K562 (cell line): ENCODE data around the gene RPL7L1. TPM values are rescaled to one million over a fixed set of nuclear protein-coding genes. Genes with fewer than 3 reads are reported as not detected.

ENCODE experiments used
- DACH1 ChIP-seq: fragments of 450-650 bp; IDR thresholded peaks from 2 replicates; pipeline ENCODE4 v1.6.1; 2018; ENCODE audit not compliant: partially characterized antibody
- DPF2 ChIP-seq: fragments of 450-650 bp; IDR thresholded peaks from 2 replicates; pipeline ENCODE4 v1.6.1; 2016
- GATA2 ChIP-seq: sonication (generic); formaldehyde crosslinking; IDR thresholded peaks from 2 replicates; pipeline ENCODE4 v1.4.0; 2020; ENCODE audit warnings: mild to moderate bottlenecking, missing genetic modification reagents
- MEIS2 ChIP-seq: fragments of 450-650 bp; IDR thresholded peaks from 2 replicates; pipeline ENCODE4 v1.6.1; 2014; ENCODE audit warnings: mild to moderate bottlenecking; ENCODE audit not compliant: partially characterized antibody
- PHF8 ChIP-seq: fragments of 200-600 bp; sonication (generic); IDR thresholded peaks from 2 replicates; pipeline ENCODE4 v1.6.1; 2012; ENCODE audit warnings: mixed run types, mild to moderate bottlenecking, inconsistent platforms, low read length, moderate library complexity, borderline replicate concordance
- POLR2G ChIP-seq: fragments of 200-400 bp; formaldehyde crosslinking; IDR thresholded peaks from 2 replicates; pipeline ENCODE4 v1.6.1; 2017; ENCODE audit warnings: low read depth, mild to moderate bottlenecking, antibody characterized with exemption, low read length, moderate library complexity
- RHOXF2B ChIP-seq: fragments of 250-450 bp; sonication (Bioruptor Pico); conservative IDR thresholded peaks from 2 replicates; pipeline ENCODE4 v1.5.1; 2021
- TBP ChIP-seq: optimal IDR thresholded peaks from 2 replicates; pipeline ENCODE3; 2011; ENCODE audit warnings: low read depth, low read length, improper control_type of control experiment
- ZNF165 ChIP-seq: fragments of 250-450 bp; sonication (Bioruptor Pico); IDR thresholded peaks from 2 replicates; pipeline ENCODE4 v1.4.0; 2020; ENCODE audit warnings: borderline replicate concordance
- ZNF174 ChIP-seq: fragments of 250-450 bp; sonication (Bioruptor Pico); IDR thresholded peaks from 2 replicates; pipeline ENCODE4 v1.4.0; 2020; ENCODE audit warnings: mild to moderate bottlenecking
- polyA plus RNA-seq, 8 experiments: library from polyadenylated mRNA; depleted of rRNA in 4 of 8; stranded (reverse) in 5 of 8; unstranded in 3 of 8; fragments of >200 nt; fragmentation: Nextera tagmentation in 2 of 8; fragmentation: Illumina TruSeq in 1 of 8; extraction: Ambion mirVana in 2 of 8; extraction: Trizol in 1 of 8; gene quantifications; 2 replicates each; pipeline versions ENCODE4 v1.2.1 to v1.2.3, GENCODE V29; 2011 to 2014; ENCODE audit warnings: inconsistent platforms in 1 of 8, missing spikeins in 1 of 8
- total RNA-seq, 7 experiments: library from RNA; depleted of rRNA in 6 of 7; stranded (reverse); fragments of >200 nt in 6 of 7; fragmentation: Illumina TruSeq in 2 of 7; extraction: Trizol in 2 of 7; gene quantifications; 2 replicates each; pipeline versions ENCODE4 v1.2.1 to v1.2.3, GENCODE V29; 2011 to 2021; ENCODE audit warnings: low replicate concordance in 1 of 7
- TF ChIP-seq, protein P1 (sequence below), 2 experiments: fragments of 450-650 bp; IDR thresholded peaks; 2 replicates each; pipeline ENCODE4 v1.6.1; 2016; ENCODE audit warnings: mild to moderate bottlenecking in 2 of 2, borderline replicate concordance in 1 of 2, low read depth in 1 of 2, moderate library complexity in 1 of 2
- TF ChIP-seq, protein P2 (sequence below): IDR thresholded peaks from 3 replicates; pipeline ENCODE4 v1.6.1; 2011; ENCODE audit warnings: borderline replicate concordance, mild to moderate bottlenecking, moderate library complexity; ENCODE audit not compliant: insufficient read length; ENCODE audit errors: extremely low read depth
- TF ChIP-seq, protein P3 (sequence below): fragments of 200-800 bp; sonication (Bioruptor generic); IDR thresholded peaks from 2 replicates; pipeline ENCODE4 v1.6.1; 2017; ENCODE audit warnings: missing genetic modification characterization, missing compliant biosample characterization

Gene RPL7L1
- total and polyA plus RNA-seq, 9 of the 15 experiments (the other 6 are each of a cell fraction or from before 2014, with no cell fraction given): 129 to 259 (median 164) TPM

DNA sequence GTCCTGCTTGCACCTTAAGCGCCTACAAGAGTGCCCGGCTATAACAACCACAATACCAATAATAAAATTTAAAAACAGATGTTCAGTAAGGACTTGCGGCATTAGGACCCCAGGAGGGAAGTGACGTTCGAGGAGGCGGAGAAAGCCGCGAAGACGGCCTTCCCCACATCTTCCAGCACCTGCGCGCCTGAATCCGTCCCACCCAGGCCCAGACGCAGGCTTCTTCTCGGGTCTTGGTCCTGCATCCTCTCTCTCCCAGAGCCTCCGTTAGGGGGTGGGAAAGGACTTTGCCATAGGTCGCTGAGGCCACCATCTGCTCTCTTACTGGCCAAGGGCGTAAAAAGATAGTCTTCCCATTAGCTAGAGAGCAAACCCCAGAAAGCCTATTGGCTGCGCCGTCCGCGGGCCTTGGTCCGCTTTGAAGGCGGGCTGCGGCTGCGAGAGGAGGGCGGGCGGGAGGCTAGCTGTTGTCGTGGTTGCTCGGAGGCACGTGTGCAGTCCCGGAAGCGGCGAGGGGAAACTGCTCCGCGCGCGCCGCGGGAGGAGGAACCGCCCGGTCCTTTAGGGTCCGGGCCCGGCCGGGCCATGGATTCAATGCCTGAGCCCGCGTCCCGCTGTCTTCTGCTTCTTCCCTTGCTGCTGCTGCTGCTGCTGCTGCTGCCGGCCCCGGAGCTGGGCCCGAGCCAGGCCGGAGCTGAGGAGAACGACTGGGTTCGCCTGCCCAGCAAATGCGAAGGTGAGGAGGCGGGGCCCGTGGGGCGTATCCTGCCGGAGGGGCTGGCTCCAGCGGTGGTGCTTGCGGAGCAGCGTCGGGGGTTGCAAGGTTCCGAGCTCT is 49.8 kb downstream of the RPL7L1 start, which contains the start of gene CNPY3 (continued):
- TF ChIP-seq, protein P1, sequence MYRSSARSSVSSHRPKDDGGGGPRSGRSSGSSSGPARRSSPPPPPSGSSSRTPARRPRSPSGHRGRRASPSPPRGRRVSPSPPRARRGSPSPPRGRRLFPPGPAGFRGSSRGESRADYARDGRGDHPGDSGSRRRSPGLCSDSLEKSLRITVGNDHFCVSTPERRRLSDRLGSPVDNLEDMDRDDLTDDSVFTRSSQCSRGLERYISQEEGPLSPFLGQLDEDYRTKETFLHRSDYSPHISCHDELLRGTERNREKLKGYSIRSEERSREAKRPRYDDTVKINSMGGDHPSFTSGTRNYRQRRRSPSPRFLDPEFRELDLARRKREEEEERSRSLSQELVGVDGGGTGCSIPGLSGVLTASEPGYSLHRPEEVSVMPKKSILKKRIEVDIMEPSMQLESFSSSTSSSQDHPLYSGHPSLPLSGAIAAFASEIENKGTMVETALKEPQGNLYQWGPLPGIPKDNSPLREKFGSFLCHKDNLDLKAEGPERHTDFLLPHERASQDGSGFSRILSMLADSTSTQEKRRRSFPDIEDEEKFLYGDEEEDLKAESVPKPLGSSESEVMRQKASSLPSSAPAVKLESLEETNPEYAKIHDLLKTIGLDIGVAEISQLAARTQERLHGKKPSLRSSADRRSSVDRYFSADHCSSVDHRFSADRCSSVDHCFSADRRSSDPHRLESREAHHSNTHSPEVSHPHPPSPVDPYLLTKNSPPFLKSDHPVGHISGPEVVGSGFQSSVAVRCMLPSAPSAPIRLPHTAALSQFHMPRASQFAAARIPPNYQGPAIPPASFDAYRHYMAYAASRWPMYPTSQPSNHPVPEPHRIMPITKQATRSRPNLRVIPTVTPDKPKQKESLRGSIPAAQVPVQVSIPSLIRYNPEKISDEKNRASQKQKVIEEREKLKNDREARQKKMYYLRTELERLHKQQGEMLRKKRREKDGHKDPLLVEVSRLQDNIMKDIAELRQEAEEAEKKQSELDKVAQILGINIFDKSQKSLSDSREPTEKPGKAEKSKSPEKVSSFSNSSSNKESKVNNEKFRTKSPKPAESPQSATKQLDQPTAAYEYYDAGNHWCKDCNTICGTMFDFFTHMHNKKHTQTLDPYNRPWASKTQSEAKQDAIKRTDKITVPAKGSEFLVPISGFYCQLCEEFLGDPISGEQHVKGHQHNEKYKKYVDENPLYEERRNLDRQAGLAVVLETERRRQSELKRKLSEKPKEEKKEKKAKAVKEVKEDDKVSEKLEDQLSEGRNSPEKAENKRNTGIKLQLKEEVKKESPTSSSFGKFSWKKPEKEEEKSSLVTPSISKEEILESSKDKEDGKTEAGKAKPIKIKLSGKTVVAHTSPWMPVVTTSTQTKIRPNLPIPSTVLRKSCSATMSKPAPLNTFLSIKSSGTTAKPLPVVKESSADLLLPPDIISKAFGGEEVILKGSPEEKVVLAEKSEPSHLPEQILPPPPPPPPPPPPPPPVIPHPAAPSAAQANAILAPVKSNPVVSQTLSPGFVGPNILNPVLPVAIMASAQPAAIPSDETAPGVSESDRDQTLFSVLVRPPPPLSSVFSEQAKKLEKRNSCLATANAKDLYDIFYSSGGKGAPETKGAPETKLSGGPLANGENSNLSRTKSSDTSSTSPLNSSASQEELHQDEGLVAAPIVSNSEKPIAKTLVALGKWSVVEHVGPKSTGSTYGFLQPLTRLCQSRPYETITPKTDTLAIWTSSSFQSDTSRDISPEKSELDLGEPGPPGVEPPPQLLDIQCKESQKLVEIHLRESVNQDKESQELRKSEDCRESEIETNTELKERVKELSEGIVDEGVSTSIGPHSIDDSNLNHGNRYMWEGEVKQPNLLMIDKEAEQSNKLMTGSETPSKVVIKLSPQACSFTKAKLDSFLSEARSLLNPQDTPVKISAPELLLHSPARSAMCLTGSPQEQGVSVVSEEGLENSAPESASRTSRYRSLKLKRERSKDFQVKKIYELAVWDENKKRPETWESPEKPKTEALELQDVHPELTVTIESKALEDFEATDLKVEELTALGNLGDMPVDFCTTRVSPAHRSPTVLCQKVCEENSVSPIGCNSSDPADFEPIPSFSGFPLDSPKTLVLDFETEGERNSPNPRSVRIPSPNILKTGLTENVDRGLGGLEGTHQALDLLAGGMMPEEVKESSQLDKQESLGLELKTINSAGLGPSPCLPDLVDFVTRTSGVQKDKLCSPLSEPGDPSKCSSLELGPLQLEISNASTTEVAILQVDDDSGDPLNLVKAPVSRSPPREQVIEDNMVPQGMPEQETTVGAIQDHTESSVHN (IDR thresholded peaks at IDR 0.05; ENCODE audit: borderline replicate concordance in 1 of 2, low read depth in 1 of 2): no peak
- TF ChIP-seq DPF2: no peak; the same call in 1 of the 2 replicates
- no peak for TF ChIP-seq GATA2 (CRISPR knock-in tag)
- peak; percentile 97 for TF ChIP-seq POLR2G
- 0 out of 2 replicates have a peak, but pooled peaks have one; percentile 30 for TF ChIP-seq RHOXF2B (CRISPR knock-in tag)
- TF ChIP-seq, protein P2, sequence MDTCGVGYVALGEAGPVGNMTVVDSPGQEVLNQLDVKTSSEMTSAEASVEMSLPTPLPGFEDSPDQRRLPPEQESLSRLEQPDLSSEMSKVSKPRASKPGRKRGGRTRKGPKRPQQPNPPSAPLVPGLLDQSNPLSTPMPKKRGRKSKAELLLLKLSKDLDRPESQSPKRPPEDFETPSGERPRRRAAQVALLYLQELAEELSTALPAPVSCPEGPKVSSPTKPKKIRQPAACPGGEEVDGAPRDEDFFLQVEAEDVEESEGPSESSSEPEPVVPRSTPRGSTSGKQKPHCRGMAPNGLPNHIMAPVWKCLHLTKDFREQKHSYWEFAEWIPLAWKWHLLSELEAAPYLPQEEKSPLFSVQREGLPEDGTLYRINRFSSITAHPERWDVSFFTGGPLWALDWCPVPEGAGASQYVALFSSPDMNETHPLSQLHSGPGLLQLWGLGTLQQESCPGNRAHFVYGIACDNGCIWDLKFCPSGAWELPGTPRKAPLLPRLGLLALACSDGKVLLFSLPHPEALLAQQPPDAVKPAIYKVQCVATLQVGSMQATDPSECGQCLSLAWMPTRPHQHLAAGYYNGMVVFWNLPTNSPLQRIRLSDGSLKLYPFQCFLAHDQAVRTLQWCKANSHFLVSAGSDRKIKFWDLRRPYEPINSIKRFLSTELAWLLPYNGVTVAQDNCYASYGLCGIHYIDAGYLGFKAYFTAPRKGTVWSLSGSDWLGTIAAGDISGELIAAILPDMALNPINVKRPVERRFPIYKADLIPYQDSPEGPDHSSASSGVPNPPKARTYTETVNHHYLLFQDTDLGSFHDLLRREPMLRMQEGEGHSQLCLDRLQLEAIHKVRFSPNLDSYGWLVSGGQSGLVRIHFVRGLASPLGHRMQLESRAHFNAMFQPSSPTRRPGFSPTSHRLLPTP: no peak
- TF ChIP-seq ZNF165 (CRISPR knock-in tag): no peak
- TF ChIP-seq TBP: peak; percentile 74
- peak; percentile 43 for TF ChIP-seq MEIS2
- TF ChIP-seq DACH1: no peak
- no peak for TF ChIP-seq ZNF174 (CRISPR knock-in tag)
- TF ChIP-seq PHF8: peak; percentile 92
- TF ChIP-seq, protein P3, sequence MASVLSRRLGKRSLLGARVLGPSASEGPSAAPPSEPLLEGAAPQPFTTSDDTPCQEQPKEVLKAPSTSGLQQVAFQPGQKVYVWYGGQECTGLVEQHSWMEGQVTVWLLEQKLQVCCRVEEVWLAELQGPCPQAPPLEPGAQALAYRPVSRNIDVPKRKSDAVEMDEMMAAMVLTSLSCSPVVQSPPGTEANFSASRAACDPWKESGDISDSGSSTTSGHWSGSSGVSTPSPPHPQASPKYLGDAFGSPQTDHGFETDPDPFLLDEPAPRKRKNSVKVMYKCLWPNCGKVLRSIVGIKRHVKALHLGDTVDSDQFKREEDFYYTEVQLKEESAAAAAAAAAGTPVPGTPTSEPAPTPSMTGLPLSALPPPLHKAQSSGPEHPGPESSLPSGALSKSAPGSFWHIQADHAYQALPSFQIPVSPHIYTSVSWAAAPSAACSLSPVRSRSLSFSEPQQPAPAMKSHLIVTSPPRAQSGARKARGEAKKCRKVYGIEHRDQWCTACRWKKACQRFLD (CRISPR knock-in tag): peak; percentile 89
